NCI-H2227 treated with DMSO at 0.1 percent for 48 hours (cell line): ENCODE results near the gene FHL1.
"Not testable (repeated sequence)": the region's sequence is repeated elsewhere in the genome, so short reads cannot be mapped to it uniquely, and the experiment has no call there.

Experiments
- DNase-seq: peaks from one replicate; lab custom pipeline; 2025; lab: John Stamatoyannopoulos, UW

Gene FHL1

DNA sequence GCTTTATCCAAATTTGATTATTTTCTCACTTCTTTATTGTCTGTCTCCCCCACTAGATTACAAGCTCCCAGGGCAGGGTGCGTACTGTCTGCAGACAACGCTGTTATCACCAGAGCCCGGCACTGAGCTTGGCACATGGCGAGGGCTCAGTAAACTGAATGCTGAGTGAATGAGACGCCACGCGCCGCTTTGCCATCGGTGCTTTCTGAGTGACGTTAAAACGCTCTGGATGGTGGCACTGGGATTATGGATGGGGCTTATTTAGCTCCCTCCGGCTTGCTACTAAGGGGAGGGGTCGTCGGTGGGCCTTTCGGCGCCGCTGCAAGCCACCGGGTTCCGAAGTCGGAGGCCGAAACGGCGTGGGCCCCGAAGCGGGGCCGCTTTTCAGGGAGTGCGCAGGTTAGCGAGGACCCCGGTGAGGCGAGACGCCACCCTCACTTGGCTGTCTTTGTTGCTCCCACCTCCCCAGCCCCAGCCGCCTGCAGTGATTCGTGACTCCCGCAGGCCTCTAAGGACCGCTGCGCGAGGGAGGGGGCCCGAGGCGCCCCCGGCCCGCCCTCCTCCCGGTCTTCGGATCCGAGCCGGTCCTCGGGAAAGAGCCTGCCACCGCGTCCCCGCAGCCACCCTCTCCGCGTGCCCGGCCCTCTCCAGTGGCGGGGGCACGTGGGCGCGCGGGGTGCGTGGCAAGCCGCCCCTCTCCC is 569 bp upstream of the FHL1 start:
- DNase-seq = peak; percentile 71

DNA sequence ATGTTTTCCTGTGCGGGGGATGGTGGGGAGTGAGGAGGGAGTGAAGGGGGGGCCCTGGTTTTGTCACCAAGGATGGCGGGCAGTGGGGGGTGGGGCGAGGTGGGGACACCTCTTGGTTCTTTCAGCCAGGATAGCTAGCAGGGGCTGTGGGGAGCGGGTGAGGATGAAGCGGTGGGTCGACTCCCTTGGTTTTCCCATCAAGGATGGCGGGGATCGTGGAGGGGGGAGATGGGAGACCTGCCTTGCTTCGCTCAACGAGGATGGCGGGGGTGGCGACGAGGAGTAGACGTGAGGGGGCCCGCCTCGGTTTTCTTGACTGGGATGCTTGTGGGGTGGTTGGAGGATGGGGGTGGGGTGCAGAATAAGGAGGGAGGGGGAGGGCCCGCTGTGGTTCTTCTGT is 643 bp downstream of the FHL1 start:
- DNase-seq = peak; percentile 48

- DNase-seq = no peak
Measured at GRCh38 chrX:136148391-136148790, 1.1 kb downstream of the FHL1 start.

DNA sequence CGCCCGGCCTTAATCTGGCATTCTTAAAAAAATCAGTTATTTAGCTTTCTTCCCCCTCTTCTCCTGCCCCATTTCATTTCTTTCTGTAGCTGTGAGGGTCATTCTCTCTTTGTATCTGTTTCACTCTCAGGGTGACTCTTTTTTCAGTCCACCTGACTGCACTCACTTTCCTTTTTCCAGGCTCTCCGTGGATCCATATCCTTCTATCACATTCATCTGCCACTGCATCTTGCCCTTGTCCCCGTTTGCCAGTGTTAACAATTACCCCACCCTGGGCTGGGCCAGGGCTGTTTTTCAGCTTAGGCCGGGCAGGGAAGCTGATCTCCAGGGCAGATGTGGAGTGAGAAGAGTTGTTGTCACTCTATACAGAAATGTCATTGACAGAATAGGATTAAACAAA is 7.7 kb downstream of the FHL1 start:
- DNase-seq = no peak

- DNase-seq = no peak
Measured at GRCh38 chrX:136156560-136157117, 9.3 kb downstream of the FHL1 start.

DNA sequence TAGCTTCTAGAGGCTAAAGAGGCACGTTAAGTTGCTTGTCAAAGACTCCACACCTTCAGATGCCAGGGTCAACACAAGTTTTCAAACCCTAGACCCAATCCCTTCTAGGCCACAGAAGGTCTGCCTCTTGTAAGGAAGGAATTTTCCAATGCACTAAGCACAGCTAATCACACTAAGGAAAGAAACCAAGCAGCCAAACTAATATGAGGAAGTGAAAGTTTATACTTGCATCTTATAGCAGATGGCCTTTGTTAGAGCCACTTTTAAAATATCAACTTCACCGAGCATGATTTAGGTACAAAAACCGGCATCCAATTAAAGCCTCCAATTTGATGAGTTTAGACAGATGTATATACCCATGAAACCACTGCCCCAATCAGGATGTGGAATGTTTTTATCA is 9.9 kb downstream of the FHL1 start:
- DNase-seq = no peak

DNA sequence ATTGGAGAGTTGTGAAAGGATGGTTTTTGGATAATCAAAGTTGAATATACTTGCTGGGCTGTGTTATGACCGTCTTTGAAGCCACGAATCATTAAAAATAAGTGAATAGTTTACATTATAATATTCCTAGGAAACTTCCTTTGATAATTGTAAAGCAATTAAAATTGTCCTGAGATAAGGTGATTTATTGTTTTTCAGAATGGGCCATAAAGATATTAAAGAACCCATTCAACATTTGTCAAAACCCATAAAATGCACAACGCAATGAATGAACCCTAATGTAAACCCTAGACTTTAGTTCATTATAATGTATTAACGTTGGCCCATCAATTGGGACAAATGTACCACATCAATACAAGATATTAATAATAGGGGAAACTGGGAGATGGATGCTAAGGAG is 11.4 kb downstream of the FHL1 start:
- no peak for DNase-seq

- no peak for DNase-seq
Measured at GRCh38 chrX:136159611-136160025, 12.3 kb downstream of the FHL1 start.

DNA sequence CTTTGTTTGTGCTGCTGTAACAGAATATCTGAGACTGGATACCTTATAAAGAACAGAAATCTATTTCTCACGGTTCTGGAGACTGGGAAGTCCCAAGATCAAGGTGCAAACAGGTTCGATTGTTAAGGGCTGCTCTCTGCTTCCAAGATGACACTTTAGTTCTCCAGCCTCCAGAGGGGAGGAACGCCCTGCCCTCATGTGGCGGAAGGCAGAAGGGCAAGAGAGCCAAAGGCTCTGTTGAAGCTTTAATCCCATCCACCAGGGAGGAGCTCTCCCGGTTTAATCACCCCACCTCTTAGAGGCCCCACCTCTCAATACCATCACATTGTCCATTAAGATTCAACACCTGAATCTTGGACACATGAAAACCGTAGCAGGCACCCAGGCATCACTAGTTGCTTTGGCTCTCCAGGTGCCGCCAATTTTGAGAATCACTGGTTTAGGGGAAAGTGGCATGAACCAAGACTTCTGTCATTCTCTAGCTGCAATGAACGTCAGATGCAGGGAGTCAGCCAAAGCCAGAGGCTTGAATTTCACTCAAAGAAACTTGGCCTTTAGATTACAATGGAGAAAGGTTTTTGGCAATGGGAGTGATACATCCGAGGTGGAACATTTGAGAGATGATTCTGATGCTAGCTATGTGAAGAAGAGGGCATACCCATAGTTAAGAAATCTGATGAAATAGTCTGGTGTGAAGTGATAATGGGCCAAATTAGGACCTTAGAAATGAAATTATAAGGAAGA is 15.7 kb downstream of the FHL1 start:
- peak; percentile 61 for DNase-seq

- no peak for DNase-seq
Measured at GRCh38 chrX:136163689-136164088, 16.4 kb downstream of the FHL1 start.

GRCh38 chrX:136165406-136165805 is 18.1 kb downstream of the FHL1 start:
- DNase-seq = no peak

DNA sequence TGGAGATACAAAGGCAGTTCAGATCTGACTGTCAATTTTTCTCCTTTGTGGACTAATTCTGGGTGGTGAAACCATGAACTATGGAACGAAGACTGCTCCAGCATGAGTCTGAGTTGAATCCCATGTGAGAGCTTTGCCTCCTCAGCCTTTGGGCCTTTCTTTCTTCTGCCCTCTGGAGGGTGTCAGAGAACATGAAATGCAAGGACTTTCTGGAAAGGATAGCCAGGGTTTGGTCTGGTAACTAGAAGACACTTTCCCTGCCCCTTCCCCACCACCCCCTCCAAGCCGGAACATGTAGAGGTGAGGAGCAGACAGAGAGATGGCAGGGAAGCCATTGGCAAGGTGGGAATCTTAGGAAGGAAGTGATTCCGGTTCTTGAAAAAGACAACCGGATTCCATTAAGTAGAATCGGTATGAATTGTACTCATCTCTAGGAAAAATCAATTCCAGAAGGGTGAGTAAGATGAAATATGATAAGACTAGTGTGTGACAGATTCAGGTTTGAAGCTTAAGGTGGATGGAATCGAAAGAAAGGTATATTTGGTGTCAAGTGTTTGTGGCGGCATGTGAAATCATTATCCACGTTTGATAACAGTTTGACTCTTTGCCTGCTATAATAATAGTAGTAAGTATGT is 19.0 kb downstream of the FHL1 start:
- DNase-seq = peak; percentile 43

DNA sequence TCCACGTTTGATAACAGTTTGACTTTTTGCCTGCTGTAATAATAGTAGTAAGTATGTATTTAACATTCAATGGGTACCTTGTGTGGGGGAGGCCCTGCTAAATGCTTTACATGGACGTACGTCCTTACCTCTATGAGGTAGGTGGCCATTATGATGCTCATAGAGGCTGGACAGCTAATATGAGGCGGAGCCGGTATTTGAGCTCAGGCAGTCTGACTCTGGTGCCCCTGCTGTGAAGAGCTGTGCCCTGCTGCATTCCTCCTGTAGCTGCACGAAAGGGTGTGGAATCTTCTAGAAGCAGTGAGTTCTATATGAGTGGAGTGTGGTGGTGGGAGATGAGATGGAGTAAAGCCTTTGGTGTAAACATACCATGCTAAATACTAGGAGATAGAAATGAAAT is 20.7 kb downstream of the FHL1 start:
- not testable (repeated sequence) for DNase-seq

GRCh38 chrX:136168929-136169735 is 21.8 kb downstream of the FHL1 start:
- DNase-seq = peak; percentile 87

DNA sequence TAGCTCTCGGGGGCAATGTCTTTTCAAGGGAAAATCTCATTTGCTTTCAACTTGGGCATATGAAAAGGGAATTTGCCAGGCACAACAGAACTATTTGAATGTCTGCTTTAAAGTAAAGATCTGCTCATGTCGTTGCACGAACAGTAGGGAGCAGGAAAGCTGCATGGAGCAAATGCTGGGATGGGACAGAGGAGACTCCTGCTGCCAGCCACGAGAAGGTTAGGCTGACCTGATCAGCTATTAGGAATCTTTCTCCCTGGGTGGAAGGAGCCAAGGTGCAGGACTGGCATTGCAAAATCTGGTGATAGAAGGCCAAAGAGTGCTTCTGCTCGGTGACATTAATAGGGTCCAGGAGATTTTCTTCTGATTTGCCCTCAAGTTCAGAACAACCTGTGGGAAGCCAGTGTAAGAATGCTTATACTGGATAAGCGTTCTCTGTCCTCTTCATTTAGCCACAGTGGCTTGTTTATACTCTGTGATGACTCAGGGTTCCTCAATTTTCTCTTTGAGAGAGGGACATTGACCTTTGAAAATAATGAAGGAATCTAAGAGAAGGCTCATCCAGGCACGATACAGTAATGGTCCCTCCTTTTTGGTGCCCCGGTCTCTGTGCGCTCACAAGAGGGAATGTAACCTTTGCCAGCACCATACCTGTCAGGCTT is 22.9 kb downstream of the FHL1 start:
- DNase-seq = no peak

- DNase-seq = no peak
Measured at GRCh38 chrX:136171420-136171819, 24.1 kb downstream of the FHL1 start.

DNA sequence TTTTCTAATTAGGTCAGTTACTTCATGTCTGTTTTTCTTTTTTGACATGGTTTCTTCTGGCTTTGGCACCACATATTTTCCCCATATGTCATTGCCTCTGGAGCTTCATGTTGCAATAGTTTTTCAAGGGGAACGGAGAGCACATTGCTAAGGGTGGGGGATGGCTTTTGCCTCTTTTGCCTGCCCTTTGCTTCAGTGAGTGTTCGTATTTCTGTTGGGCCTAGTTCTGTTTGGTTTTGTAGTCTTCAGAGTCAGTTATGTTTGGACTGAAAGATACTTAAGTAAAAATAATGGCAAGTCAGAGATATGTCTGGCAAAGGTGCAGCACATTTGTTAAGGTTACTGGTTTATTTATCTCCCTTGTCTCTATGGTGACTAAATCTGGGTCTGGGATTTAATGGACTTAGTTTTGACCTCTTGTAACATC is 29.1 kb downstream of the FHL1 start:
- no peak for DNase-seq

DNA sequence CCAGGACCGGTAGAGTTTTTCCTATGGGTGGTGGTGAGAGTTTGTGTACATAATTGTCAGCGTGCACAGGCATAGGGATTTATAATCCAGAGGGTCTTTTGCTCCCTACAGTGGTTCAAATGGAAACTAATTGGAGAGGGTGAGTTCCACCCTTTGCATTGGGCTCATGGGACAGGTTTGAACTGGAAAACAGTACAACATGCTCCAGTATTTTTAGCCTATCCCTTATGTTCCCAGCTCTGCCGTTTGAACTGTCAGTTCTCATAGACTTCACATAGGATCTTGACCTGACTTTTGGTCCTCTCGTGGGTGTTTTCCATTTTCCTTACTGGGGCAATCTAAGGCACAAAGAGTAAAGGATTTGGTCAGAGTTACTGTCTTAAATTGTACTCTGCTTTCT is 31.8 kb downstream of the FHL1 start:
- DNase-seq = no peak

- DNase-seq = no peak
Measured at GRCh38 chrX:136182414-136182813, 35.1 kb downstream of the FHL1 start.

DNA sequence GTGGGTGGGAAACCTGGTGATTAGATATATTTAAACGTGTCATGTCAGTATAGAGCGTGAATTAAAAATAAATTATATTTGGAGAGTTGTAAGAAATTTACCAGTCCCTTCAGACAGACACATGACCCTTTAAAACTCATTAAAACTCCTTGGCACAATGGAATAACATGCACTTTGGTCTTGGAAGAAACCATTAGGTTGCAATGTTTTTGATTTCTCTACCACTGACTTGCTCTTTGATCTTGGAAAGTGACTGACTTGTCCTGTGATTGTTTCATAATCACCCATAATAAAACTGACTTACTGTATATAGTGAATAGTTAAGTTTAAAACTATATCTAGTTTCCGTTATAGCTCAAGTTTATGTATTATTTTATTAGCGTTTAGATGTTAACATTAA is 35.8 kb downstream of the FHL1 start:
- DNase-seq = no peak

- no peak for DNase-seq
Measured at GRCh38 chrX:136183917-136184316, 36.6 kb downstream of the FHL1 start.
